ENCODE results near the gene SLIT1.

The SLIT1 gene

GRCh38 chr10:97188261-97188711, 2.5 kb upstream of the SLIT1 start:
- no peak for ATAC-seq
- TF ChIP-seq TSHZ2 (CRISPR knock-in tag; IDR thresholded peaks at IDR 0.05) (no peak), OSR1 (CRISPR knock-in tag; IDR thresholded peaks at IDR 0.05) (no peak), ZFP3 (CRISPR knock-in tag; IDR thresholded peaks at IDR 0.05) (no peak), GLIS3 (CRISPR knock-in tag; IDR thresholded peaks at IDR 0.05) (no peak), ZNF70 (CRISPR knock-in tag; IDR thresholded peaks at IDR 0.05) (no peak), ZFP30 (CRISPR knock-in tag; IDR thresholded peaks at IDR 0.05) (no peak), PATZ1 (CRISPR knock-in tag; IDR thresholded peaks at IDR 0.05; ENCODE audit: borderline replicate concordance) (no peak), ZNF565 (CRISPR knock-in tag; conservative IDR thresholded peaks at IDR 0.05; ENCODE audit: low read depth) (no peak)

- ATAC-seq, result no peak
- TF ChIP-seq TSHZ2 (CRISPR knock-in tag; IDR thresholded peaks at IDR 0.05) (no peak), RARB (CRISPR knock-in tag; IDR thresholded peaks at IDR 0.05) (no peak), ZFP30 (CRISPR knock-in tag; IDR thresholded peaks at IDR 0.05) (no peak), ZC3H10 (CRISPR knock-in tag; IDR thresholded peaks at IDR 0.05) (no peak), CSRNP3 (CRISPR knock-in tag; IDR thresholded peaks at IDR 0.05) (no peak)
These were observed 1.2 kb upstream of the SLIT1 start for GRCh38 chr10:97186911-97187310.

- no peak for TF ChIP-seq OSR1 (CRISPR knock-in tag; IDR thresholded peaks at IDR 0.05)
- no peak for TF ChIP-seq POU6F1 (CRISPR knock-in tag; IDR thresholded peaks at IDR 0.05; ENCODE audit: borderline replicate concordance, low read depth)
- ATAC-seq, result no peak
These were observed 811 bp downstream of the SLIT1 start for GRCh38 chr10:97184971-97185325.

- TF ChIP-seq ZC3H10 (CRISPR knock-in tag; IDR thresholded peaks at IDR 0.05) (no peak), PATZ1 (CRISPR knock-in tag; IDR thresholded peaks at IDR 0.05; ENCODE audit: borderline replicate concordance) (no peak), CSDC2 (CRISPR knock-in tag; IDR thresholded peaks at IDR 0.05) (no peak)
- ATAC-seq, result no peak
These were observed 2.4 kb downstream of the SLIT1 start for GRCh38 chr10:97183314-97183713.
